ENCODE results near the gene VTI1A. TPM values are rescaled to one million over a fixed set of nuclear protein-coding genes. Genes with fewer than 3 reads are reported as not detected.

The VTI1A gene
- total and polyA plus RNA-seq, 7 donors: 10.8 to 80.3 (median 36.8) TPM

DNA sequence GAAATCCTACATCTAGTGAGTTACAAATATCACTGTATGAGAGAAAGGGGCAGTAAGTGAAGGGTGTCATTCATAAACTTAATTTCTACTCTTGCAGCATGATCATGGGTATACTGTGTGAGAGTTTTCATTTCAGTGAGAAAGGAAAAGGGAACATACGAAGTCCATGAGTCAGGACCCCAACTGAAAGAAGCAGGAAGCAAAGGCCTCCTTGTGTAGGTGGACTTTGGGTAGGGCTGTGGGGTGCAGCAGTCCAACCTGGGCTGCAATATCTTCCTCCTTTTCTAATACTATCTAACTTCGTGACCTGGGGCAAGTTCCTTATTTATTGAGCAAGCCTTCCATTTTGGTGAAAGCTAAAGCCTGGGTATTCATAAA lies 254.9 kb downstream of the VTI1A start:
- Histone ChIP-seq H3K4me3 (no peak overlapping the region), H3K27me3 (no peaks in the 10 kb centered on the region), H3K27ac (no peak overlapping the region), H3K4me1 (no peaks in the 10 kb centered on the region), H3K36me3 (no peaks in the 10 kb centered on the region), H3K9me3 (no peaks in the 10 kb centered on the region)
- intact Hi-C loops (cut with DNase I): no loop called here
- 88% methylated on average over 2 of the region's 2 CpGs for WGBS, 2 donors
- TF ChIP-seq, protein P1, sequence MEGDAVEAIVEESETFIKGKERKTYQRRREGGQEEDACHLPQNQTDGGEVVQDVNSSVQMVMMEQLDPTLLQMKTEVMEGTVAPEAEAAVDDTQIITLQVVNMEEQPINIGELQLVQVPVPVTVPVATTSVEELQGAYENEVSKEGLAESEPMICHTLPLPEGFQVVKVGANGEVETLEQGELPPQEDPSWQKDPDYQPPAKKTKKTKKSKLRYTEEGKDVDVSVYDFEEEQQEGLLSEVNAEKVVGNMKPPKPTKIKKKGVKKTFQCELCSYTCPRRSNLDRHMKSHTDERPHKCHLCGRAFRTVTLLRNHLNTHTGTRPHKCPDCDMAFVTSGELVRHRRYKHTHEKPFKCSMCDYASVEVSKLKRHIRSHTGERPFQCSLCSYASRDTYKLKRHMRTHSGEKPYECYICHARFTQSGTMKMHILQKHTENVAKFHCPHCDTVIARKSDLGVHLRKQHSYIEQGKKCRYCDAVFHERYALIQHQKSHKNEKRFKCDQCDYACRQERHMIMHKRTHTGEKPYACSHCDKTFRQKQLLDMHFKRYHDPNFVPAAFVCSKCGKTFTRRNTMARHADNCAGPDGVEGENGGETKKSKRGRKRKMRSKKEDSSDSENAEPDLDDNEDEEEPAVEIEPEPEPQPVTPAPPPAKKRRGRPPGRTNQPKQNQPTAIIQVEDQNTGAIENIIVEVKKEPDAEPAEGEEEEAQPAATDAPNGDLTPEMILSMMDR (IDR thresholded peaks at IDR 0.05): no peak
- no peak for TF ChIP-seq POLR2A (IDR thresholded peaks at IDR 0.05)
- TF ChIP-seq POLR2AphosphoS5 (IDR thresholded peaks at IDR 0.05): no peak
- TF ChIP-seq EP300 (IDR thresholded peaks at IDR 0.05): no peak
- no peak for DNase-seq

DNA sequence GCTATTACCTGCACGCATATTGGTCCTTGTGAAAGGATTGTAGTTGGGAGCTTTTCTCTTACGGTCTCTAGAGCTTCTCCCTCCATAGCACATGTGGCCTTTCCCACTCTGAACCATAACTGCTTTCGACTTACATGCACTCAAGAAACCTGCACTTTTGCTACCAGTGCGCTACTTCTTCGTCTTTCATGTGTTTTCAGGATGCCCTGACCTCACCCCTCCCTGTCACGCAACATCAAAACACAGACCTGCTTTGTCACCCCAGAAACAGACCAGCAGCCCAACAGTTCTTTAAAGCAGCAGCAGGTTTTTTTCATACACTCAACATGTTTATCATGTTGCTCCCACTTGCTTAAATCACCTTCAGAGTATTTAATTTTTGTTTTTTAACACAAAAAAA lies 259.6 kb downstream of the VTI1A start:
- intact Hi-C loops (cut with DNase I): no loop called here
- H3K4me1 ChIP-seq: no peaks in the 10 kb centered on the region
- no peak overlapping the region for H3K4me3 ChIP-seq
- no peaks in the 10 kb centered on the region for H3K9me3 ChIP-seq
- peaks cover 0 to 3% (median 0%) of the 10 kb centered on the region in 4 donors for H3K36me3 ChIP-seq
- no peak for DNase-seq
- H3K27me3 ChIP-seq: no peaks in the 10 kb centered on the region
- WGBS, 2 donors: 91 to 97% methylated on average over 6 of the region's 6 CpGs
- H3K27ac ChIP-seq: no peak overlapping the region
- TF ChIP-seq, protein P1 (IDR thresholded peaks at IDR 0.05): no peak
- TF ChIP-seq POLR2AphosphoS5 (IDR thresholded peaks at IDR 0.05) (no peak), POLR2A (IDR thresholded peaks at IDR 0.05) (no peak), EP300 (IDR thresholded peaks at IDR 0.05) (no peak)

DNA sequence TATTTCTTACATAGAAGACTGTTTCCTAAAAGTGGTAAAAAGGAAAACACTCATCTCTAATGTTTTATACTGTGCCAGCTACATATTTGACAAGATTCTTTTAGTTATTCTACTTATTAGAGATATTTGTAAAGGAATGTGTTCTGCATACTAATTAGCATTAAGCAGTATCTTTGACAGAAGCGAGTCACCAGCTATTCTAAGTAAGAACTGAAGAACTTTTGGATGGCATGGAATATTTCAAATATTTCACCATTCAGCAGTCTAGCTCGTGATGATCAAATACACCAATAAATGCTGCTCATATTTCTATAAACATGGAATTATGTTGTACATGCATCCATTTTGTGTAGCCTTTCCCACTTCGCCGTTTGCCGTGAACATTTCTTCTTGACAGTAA lies 261.4 kb downstream of the VTI1A start:
- H3K27me3 ChIP-seq: no peaks in the 10 kb centered on the region

DNA sequence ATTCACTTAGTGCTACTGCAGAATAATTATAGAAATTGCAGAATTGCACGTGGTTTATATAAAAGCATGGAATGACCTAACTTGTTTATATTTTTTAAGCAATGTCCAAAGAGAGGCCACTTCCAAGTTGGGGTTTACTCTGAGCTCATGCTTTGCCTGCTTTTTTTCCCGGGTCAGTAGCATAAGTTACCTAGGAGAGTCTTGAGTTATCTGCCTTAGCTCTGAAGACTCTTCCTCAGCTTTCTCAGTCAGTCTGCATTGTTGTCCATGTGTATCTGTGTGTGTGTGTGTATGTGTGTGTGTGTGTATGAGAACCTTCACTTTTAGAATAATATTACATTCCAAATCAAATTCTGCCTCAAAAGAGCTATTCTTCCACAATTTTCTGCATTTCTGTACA lies 263.5 kb downstream of the VTI1A start:
- H3K27ac ChIP-seq: no peak overlapping the region
- no peaks in the 10 kb centered on the region for H3K27me3 ChIP-seq
- no peak overlapping the region for H3K4me3 ChIP-seq
- intact Hi-C loops (cut with DNase I): no loop called here
- H3K36me3 ChIP-seq: peaks cover 0 to 3% (median 0%) of the 10 kb centered on the region in 4 donors
- DNase-seq: no peak
- H3K9me3 ChIP-seq: no peaks in the 10 kb centered on the region
- 66 to 81% methylated on average over 2 of the region's 2 CpGs for WGBS, 2 donors
- TF ChIP-seq, protein P1 (IDR thresholded peaks at IDR 0.05): no peak
- TF ChIP-seq POLR2A (IDR thresholded peaks at IDR 0.05) (no peak), EP300 (IDR thresholded peaks at IDR 0.05) (no peak), POLR2AphosphoS5 (IDR thresholded peaks at IDR 0.05) (no peak)
- H3K4me1 ChIP-seq: no peaks in the 10 kb centered on the region

More for the DNA sequence above, 261.4 kb downstream of the VTI1A start:
- TF ChIP-seq EP300 (IDR thresholded peaks at IDR 0.05): no peak
- no peak for TF ChIP-seq POLR2AphosphoS5 (IDR thresholded peaks at IDR 0.05)
- TF ChIP-seq, protein P1 (IDR thresholded peaks at IDR 0.05): no peak
- Histone ChIP-seq H3K4me1 (no peaks in the 10 kb centered on the region), H3K36me3 (peaks cover 0 to 3% (median 0%) of the 10 kb centered on the region in 4 donors), H3K9me3 (no peaks in the 10 kb centered on the region), H3K27ac (no peak overlapping the region), H3K4me3 (no peak overlapping the region)
- 91 to 96% methylated on average over 5 of the region's 5 CpGs for WGBS, 2 donors
- intact Hi-C loops (cut with DNase I): no loop called here
- no peak for DNase-seq

DNA sequence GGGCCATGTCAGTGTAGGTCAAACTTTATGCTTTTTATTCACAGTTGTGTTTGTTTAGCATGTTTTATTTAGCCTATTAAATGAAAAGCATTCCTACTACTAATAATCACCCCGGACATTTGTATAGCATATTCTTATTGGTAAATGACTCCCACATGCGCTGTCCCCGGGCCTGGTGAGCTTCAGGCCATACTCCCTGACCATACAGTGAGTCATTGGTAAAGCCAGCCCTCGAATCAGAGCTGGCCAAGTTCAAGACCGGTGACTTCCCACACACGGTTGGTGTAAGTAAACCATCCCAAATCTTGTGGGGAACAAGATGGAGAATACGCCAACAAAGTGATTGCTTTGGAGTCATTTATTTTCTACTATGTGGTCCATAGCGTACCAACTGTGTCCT lies 264.4 kb downstream of the VTI1A start:
- intact Hi-C loops (cut with DNase I): no loop called here
- 91 to 94% methylated on average over 8 of the region's 8 CpGs for WGBS, 2 donors
- H3K4me3 ChIP-seq: no peak overlapping the region
- H3K27ac ChIP-seq: no peak overlapping the region
- no peaks in the 10 kb centered on the region for H3K9me3 ChIP-seq
- DNase-seq: no peak
- no peak for TF ChIP-seq EP300 (IDR thresholded peaks at IDR 0.05)
- no peak for TF ChIP-seq POLR2A (IDR thresholded peaks at IDR 0.05)
- no peak for TF ChIP-seq POLR2AphosphoS5 (IDR thresholded peaks at IDR 0.05)
- TF ChIP-seq, protein P1 (IDR thresholded peaks at IDR 0.05): no peak
- H3K36me3 ChIP-seq: peaks cover 0 to 3% (median 0%) of the 10 kb centered on the region in 4 donors
- H3K4me1 ChIP-seq: no peaks in the 10 kb centered on the region
- H3K27me3 ChIP-seq: no peaks in the 10 kb centered on the region

Measured in sigmoid colon (tissue), 7 donors.